PC-3 (cell line): Measurements from ENCODE around the gene CSRP2. TPM values are rescaled to one million over a fixed set of nuclear protein-coding genes. Genes with fewer than 3 reads are reported as not detected.

ENCODE experiments used
- ATAC-seq: fragments of 200-7000 bp; cut with Tn5 transposase; 2 replicates; pipeline ENCODE4 v1.9.1; 2020; ENCODE audit warnings: mild to moderate bottlenecking, moderate library complexity
- BruUV-seq: library from RNA; stranded (reverse); fragments of 400-500 nt; replicated peaks from 2 replicates; lab custom pipeline; 2021; lab: Mats Ljungman, UMichigan
- CTCF ChIA-PET: fragments of 300-600 bp; sonication (Branson Sonifier 250); formaldehyde crosslinking; loops from one replicate; lab custom pipeline; 2022; ENCODE audit warnings: antibody characterized with exemption; lab: Charles Lee
- POLR2A ChIA-PET: fragments of 300-600 bp; sonication (Branson Sonifier 250); formaldehyde crosslinking; loops from one replicate; lab custom pipeline; 2022; ENCODE audit warnings: antibody characterized with exemption; ENCODE audit not compliant: unreplicated experiment; lab: Charles Lee
- DNase-seq: peaks from one replicate; pipeline ENCODE4 v3.0.0-alpha.2; 2015
- H2AFZ ChIP-seq: fragments of 300-600 bp; sonication (generic); 2 replicates; pipeline ENCODE4 v1.6.0; 2016; ENCODE audit warnings: antibody characterized with exemption, low read length
- H3F3A ChIP-seq: fragments of 300-600 bp; sonication (generic); one replicate; pipeline ENCODE4 v1.6.0; 2017; ENCODE audit warnings: antibody characterized with exemption, low read length, control low read depth, mild to moderate bottlenecking; ENCODE audit not compliant: unreplicated experiment
- H3K27ac ChIP-seq: fragments of 300-600 bp; sonication (generic); 2 replicates; pipeline ENCODE4 v1.5.1; 2016; ENCODE audit warnings: mild to moderate bottlenecking, low read length
- H3K27me3 ChIP-seq: fragments of 300-600 bp; sonication (generic); 2 replicates; pipeline ENCODE4 v1.6.1; 2016; ENCODE audit warnings: low read length, mixed read lengths
- H3K36me3 ChIP-seq: fragments of 300-600 bp; sonication (generic); 2 replicates; pipeline ENCODE4 v1.6.1; 2016; ENCODE audit warnings: low read depth, mixed run types, low read length, mixed read lengths
- H3K4me1 ChIP-seq: fragments of 300-600 bp; sonication (generic); 2 replicates; pipeline ENCODE4 v1.5.1; 2016; ENCODE audit warnings: low read length; ENCODE audit not compliant: insufficient read depth
- H3K4me2 ChIP-seq: fragments of 300-600 bp; sonication (generic); 2 replicates; pipeline ENCODE4 v1.6.0; 2016; ENCODE audit warnings: low read length
- H3K4me3 ChIP-seq: fragments of 300-600 bp; sonication (generic); 2 replicates; pipeline ENCODE4 v1.5.1; 2016; ENCODE audit warnings: mild to moderate bottlenecking, low read length, mixed read lengths
- H3K79me2 ChIP-seq: fragments of 300-600 bp; sonication (generic); 2 replicates; pipeline ENCODE4 v1.6.1; 2017; ENCODE audit warnings: low read length, mixed read lengths
- H3K9ac ChIP-seq: fragments of 300-600 bp; sonication (generic); 2 replicates; pipeline ENCODE4 v1.6.0; 2016; ENCODE audit warnings: mild to moderate bottlenecking, low read length
- H3K9me2 ChIP-seq: fragments of 300-600 bp; sonication (generic); replicated peaks from 2 replicates; pipeline ENCODE4 v1.6.1; 2016; ENCODE audit warnings: mixed run types, low read length, mixed read lengths
- H3K9me3 ChIP-seq: fragments of 300-600 bp; sonication (generic); 2 replicates; pipeline ENCODE4 v1.6.1; 2016; ENCODE audit warnings: low read length, mixed read lengths
- H4K20me1 ChIP-seq: fragments of 300-600 bp; sonication (generic); 2 replicates; pipeline ENCODE4 v1.6.1; 2016; ENCODE audit warnings: low read length, mixed read lengths
- CTCF ChIP-seq: fragments of 300-600 bp; sonication (generic); conservative IDR thresholded peaks from 2 replicates; pipeline ENCODE4 v1.5.1; 2017; ENCODE audit warnings: antibody characterized with exemption, low read depth, mild to moderate bottlenecking, low read length
- EZH2 ChIP-seq: fragments of 300-600 bp; sonication (generic); IDR thresholded peaks from one replicate; pipeline ENCODE4 v1.6.1; 2017; ENCODE audit warnings: antibody characterized with exemption, mild to moderate bottlenecking, low read length; ENCODE audit not compliant: unreplicated experiment
- EZH2phosphoT487 ChIP-seq: fragments of 300-600 bp; sonication (generic); IDR thresholded peaks from 2 replicates; pipeline ENCODE4 v1.6.1; 2018; ENCODE audit warnings: mild to moderate bottlenecking, antibody characterized with exemption, low read length, borderline replicate concordance
- intact Hi-C: fragments of 100-400 bp; cut with micrococcal nuclease; formaldehyde crosslinking; loops from 2 replicates; pipeline ENCODE4 v1.9.0; 2023
- total RNA-seq: library from RNA; depleted of rRNA; stranded (reverse); fragments of >200 nt; gene quantifications from 2 replicates; pipeline ENCODE4 v1.2.3, GENCODE V29; 2014

CSRP2 gene
- total RNA-seq, 1 experiment from 2014 or later, result 36.3 TPM

DNA sequence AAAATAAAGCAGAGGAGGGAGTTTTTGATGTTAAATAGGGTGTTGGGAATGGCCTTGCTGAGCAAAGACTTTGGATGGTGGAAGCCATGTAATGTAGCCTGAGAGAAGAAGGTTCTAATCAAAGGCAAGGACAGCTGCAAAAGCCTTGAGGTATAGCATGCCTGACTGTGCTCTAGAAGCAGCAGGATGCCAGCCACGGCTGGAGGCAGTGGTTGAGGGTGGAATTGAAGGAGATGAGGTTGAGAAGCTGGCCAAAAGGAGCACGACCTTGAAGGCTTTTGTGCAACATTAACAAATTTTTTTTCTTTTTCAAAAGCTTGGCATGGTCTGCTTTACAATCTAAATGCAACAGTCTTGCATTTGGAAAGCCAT lies 42.3 kb upstream of the CSRP2 start:
- ATAC-seq, result no peak
- DNase-seq, result no peak
- Histone ChIP-seq H3K9me2 (no peaks in the 10 kb centered on the region), H3K9me3 (no peaks in the 10 kb centered on the region), H4K20me1 (no peaks in the 10 kb centered on the region), H3K27ac (no peak overlapping the region), H3K36me3 (no peaks in the 10 kb centered on the region), H2AFZ (no peak overlapping the region), H3K4me3 (no peak overlapping the region), H3K9ac (no peak overlapping the region), H3K27me3 (peaks cover 7% of the 10 kb centered on the region; the same call in 1 of the 2 replicates), H3K4me1 (peaks cover 4% of the 10 kb centered on the region; the same call in 1 of the 2 replicates), H3F3A (no peaks in the 10 kb centered on the region), H3K79me2 (no peaks in the 10 kb centered on the region), H3K4me2 (no peak overlapping the region)
- ChIA-PET CTCF (no interaction called here), POLR2A (no interaction called here)
- intact Hi-C loops, result loop anchor here (10.0 kb wide), 1 partner anchor 296 kb away; no protein-coding TSS in a partner anchor
- no TSS peak for BruUV-seq
- TF ChIP-seq CTCF (no peak), EZH2 (no peak)

DNA sequence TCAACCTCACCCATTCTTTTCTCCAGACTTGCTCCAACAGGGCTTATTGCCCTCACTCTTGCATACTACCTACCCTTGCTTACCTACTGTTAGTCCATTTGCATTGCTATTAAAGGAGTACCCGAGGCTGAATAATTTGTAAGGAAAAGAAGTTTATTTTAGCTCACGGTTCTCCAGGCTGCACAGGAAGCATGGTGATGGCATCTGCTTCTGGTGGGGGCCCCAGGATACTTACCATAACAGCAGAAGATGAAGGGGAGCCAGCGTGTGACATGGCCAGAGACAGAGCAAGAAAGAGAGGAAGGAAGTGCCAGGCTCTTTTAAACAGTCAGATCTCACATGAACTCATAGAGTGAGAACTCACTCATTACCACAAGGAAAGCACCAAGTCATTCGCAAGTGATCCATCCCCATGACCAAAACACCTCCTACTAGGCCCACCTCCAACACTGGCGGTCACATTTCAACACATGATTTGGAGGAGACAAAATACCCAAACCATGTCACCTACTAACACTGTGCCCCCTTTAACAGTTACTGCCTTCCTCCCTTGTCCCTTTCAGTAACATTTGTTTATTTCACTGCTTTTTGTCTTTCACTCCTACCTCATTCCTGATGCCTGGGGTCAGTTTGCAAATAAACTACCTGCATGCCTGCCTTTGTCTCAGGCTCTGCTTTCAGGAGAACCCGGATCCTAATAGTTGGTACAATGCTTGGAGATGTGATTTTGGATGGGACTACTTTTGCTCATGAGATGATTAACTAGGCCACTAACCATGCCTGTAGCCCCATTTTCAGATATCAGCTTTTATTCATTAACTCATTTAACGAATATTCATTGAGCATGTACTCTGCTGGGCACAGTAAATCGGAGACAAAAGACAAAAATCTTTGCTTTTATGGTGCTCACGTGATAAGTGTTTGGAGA lies 41.6 kb upstream of the CSRP2 start:
- H3K9me3 ChIP-seq, result no peaks in the 10 kb centered on the region
- no peak overlapping the region for H3K9ac ChIP-seq
- BruUV-seq, result no TSS peak
- H3K4me2 ChIP-seq, result no peak overlapping the region
- H3K9me2 ChIP-seq, result no peaks in the 10 kb centered on the region
- intact Hi-C loops, result loop anchor here (10.0 kb wide), 1 partner anchor 296 kb away; no protein-coding TSS in a partner anchor
- POLR2A ChIA-PET, result no interaction called here
- H3F3A ChIP-seq, result no peaks in the 10 kb centered on the region
- no peak overlapping the region for H2AFZ ChIP-seq
- no peak overlapping the region for H3K4me3 ChIP-seq
- no peaks in the 10 kb centered on the region for H3K36me3 ChIP-seq
- peaks cover 10% of the 10 kb centered on the region; the same call in 1 of the 2 replicates for H3K4me1 ChIP-seq
- ATAC-seq (no peak), DNase-seq (no peak)
- no peaks in the 10 kb centered on the region for H3K79me2 ChIP-seq
- CTCF ChIA-PET, result no interaction called here
- TF ChIP-seq CTCF, result no peak
- TF ChIP-seq EZH2, result no peak
- TF ChIP-seq EZH2phosphoT487, result no peak
- peaks cover 7% of the 10 kb centered on the region; the same call in 1 of the 2 replicates for H3K27me3 ChIP-seq
- no peak overlapping the region for H3K27ac ChIP-seq
- H4K20me1 ChIP-seq, result no peaks in the 10 kb centered on the region
